Activated T-helper 1 cell treated with Interleukin-2 at 50 U/mL for 16 hours (primary cell): ENCODE data around the gene FAM83F.

Source experiments
- DNase-seq: peaks from one replicate; pipeline ENCODE4 v3.0.0-alpha.2; 2020; ENCODE audit warnings: low read depth

Gene FAM83F

DNA sequence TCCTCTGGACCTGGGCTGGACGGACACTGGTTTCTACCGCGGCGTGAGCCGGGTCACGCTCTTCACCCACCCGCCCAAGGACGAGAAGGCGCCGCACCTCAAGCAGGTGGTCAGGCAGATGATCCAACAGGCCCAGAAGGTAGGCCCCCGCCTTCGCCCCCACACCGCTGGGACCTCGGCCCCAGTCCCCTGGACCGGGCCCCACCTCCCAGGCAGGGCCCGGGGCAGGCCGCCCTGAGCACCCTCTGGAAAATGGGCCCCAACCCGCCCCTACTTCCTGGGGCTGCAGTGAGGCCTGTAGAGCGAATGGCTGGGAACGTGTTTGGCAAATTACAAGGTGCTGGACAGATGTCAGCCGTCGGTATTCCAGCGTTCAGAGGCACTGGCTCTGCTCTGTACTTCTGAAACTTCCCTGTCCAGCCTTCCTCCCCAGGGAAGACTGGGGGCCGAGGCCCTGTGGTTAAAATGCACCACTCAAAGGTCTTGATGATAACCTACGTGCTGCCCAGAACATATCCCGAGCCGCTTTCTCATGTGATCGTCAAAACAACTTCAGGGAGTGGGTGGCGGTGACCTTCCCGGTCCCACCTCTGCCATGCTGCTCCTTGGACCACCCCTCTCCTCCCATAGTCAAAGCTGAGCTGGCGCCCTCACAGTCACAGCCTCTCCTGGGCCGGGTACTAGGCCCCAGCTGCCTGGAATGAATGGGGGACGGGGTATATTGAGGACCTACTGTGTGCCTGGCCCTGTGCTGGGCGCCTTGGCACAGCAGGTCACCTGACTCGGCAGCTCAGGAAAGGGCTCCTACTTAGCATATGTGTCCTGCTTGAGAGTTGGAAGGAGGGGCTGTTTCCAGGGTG, 869 bp downstream of the FAM83F start:
- DNase-seq: no peak

DNA sequence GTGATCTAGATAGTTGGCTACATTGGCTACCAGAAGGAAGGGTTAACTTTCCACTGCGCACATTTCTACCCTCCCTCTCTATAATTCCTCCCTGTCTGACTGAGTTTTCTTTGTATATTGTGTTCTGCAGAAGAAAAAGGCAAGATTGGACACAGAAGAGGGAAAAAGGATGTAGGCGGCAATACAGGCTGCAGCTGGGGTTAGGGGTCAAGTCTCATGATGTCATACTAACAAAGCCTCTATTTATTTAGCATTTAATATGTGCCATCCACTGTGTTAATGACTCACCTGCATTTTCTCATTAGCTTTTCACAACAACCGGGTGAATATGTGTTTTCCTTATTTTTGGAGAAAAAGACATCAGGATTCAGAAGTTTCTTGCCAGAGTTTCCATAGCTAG, 2.0 kb downstream of the FAM83F start:
- no peak for DNase-seq

DNA sequence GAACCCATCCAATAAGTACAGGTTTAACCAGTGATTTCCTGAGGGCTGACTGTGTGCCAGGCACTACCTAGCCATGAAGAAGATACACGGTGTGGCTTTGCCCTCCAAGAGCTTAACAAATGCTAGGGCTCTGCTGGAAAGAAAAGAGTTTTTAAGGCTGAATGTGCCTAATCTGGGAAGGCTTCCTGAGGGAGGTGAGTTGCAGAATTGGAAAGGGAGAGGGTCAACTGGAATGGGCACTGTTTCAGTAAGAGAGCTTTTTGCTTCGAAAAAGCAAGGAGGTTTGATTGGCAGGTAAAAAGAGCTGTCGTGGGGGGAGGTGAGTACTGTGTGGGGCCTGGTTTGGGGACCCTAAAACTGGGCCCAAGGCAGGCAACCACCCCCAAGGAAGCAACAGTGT, 2.7 kb downstream of the FAM83F start:
- DNase-seq: no peak

DNA sequence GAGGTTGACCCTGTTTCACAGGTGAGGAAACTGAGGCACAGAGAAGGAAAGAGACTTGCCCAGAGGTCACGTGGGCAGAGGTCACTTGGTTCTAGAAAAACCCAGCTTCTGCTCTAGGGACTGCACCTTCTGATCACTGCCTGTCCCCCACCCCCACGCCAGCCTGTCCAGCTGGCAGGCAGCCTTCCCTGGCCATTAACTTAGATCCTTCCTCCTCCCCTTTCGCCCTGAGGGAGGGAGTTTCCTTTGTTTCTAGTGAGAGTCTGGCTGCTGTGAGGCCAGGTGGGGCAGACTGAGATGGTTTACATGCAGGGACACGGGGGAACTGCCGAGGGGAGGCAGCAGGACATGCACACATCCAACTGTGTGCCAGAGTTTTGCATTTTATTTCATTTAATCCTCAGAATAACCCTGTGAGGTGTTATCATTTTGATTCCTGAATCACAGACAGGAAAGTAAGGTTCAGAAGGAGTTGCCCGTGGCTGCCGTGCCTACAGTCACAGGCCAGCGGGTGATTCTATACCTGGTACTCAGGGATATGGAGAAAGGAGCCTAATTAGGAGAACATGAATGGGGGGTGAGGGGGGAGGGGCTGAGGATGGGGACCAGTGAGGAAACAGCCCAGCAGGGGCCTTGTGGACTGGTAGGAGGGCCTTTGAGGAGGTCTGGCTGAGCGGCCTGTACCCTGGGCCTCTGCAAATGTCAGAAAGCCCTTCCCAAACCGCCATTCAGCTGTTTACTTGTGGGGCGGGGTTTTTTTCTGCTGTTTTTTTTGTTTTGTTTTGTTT, 3.4 kb downstream of the FAM83F start:
- DNase-seq: no peak

DNA sequence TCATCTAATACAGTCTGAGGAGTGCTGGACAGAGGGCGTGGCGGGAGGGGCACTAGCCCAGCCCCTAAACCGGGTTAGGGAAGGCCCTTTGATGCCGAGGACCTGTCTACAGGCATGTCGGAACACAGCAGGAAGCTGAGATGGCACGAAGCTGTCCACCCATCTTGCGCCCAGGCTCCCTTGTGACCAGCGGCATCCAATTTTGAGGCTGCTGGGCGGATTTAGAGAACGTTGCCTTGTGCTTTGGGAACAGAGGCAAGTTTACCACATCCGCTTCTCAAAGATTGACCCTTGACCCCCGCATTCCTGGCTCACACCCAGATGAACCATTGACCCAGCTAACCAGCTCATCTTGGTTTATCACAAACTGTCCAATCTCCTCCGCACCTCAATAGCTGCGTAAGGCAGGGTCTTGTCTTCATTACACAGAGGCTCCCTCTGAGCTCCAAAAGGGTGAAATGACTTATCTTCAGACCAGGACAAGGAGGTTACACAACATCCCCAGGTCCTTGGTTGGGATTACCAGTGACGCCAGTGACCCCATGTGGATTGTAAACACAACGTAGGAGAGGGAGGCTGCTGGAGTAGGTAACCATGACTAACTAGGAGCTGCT, 4.5 kb downstream of the FAM83F start:
- no peak for DNase-seq

DNA sequence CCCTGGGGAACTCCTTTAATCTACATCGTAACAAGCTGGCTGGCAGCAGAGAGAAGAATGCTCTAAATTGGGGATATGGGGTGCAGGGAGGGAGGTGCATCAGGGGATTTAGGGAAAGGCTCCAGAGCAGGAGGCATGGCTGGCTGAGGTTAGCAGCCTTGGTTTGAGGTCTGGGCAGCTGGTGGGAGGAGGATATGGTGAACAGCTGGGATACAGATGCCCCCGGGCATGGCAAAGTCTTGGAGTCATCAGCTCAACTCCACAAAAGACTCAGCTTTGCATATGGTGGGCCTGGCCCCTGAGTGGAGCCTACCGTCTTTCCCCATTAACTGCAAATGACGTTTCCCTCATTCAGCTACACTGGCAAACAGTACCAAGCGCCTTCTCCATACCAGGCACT, 5.4 kb downstream of the FAM83F start:
- DNase-seq: no peak

DNA sequence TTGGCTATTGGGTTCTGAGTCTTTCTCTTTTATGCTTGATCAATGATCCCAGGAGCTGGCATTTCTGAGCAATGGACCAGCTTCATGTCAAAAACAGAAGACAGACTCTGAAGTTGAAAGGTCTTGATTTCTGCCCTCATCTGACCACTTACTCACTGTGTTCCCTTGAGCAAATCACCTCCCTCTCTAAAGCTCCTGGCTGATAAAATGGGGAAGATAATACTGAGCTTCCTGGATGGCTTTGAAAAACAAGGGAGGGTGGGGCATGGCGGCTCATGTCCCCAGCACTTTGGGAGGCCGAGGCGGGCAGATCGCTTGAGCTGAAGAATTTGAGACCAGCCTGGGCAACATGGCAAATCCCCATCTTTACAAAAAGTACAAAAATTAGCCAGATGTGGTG, 6.4 kb downstream of the FAM83F start:
- DNase-seq: no peak

DNA sequence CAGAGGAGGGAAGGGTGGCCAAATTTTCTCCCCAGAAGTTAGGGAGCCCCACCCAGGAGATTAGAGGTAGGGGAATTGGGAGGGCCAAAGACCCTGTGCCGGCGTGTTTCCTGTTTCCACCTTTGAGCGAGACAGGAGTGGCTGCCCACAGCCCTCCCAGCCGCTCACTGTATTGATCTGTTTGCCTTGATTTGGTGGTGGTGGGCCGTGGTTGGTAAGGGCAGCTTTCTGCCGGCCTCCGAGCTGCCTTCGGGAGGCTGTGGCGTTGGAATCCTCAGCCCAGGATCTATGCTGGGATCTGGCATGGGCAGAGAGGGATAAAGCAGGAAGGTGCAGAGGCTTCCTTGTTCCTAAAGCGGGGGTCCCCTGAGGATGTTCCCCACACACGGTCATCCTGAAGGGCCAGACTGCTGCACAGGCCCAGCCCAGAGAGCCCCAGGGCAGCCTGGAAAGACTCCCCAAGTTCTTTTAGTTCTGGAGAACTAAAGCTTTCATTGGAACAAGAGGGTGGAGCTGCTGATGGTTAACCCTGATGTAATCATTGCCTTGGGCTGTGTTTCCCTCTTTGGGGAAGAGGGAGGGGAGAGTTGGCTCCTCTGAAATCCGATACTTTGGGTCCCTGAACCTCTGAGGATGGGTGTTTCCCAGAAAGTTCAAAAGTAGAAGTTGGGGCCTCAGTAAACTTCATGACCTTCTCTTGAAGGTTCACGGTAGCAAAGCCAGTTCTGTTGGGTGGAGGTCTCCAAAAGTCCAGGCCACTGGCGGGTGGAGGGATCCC, 7.2 kb downstream of the FAM83F start:
- no peak for DNase-seq

DNA sequence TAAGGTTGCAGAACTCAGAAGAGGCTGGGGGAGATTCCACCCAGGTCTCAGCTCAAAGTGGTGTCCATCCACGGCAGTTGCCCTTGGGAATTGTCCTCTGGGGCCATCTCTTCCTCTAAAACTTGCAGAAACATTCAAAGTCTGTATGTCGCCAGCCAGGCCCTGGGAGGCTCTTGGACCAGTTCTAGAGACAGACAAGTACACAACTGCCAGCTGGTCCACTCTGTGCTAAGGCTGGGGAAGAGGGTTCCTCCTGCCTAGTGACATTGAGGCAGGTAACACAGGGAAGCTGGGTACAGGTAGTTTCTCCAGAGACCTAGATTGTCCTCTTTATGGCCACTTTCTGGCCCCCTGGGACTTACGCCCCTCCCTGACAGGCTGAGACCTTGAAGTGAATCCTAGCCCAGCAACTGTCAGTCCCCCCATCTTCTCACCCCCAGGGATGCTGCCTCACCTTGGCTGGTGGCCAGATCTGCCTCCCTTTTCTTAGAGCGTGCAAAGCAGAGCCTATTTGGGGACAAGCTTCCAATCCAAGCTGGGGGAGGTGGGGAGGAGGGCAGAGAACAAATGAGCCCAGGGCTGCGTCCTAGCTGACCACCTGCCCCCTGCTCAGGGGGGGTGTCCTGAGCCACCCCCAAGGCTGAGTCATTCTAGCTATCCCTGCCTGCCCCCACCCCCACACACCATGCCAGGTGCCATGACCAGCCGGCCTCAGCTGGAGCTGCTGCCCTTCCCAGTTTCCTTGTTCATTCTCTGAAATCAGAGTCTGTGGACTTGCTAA, 8.4 kb downstream of the FAM83F start:
- no peak for DNase-seq

DNA sequence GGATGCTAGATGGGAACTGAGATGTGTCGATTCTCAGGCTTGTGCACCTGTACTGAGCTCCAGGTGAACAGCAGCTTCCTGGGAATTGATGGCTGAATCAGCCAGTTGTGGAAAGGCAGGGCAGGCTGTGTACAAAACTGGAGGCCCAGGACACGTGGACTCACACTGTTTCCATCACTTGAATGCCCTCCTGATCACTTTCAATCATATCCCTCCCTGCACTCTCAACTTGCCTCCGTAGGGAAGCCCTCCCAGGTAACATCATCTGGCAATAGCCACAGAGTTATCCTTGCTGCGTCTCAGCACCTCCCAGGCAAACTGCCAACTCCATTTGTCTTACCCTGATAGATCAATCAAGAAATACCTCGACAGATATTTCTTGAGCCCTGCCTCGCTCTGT, 10.1 kb downstream of the FAM83F start:
- no peak for DNase-seq

DNA sequence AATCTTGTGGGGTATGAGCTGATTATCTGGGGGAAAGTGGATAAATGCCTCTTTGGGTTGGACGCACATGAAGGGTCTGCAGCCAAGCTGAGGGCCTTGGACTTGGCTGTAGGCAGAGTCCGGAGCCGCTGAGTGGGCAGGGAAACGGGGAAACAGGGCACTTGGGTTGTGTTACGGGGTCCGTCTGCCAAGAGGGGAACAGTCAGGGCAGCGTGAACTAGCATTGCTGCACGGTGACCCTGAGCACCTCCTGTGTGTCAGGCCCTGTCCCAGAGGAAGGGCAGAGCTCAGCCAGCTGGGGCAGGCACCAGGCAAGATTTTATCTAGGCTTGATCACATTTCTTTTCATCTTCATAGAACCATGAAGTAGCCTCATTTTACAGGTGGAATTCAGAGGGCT, 11.9 kb downstream of the FAM83F start:
- DNase-seq: no peak

DNA sequence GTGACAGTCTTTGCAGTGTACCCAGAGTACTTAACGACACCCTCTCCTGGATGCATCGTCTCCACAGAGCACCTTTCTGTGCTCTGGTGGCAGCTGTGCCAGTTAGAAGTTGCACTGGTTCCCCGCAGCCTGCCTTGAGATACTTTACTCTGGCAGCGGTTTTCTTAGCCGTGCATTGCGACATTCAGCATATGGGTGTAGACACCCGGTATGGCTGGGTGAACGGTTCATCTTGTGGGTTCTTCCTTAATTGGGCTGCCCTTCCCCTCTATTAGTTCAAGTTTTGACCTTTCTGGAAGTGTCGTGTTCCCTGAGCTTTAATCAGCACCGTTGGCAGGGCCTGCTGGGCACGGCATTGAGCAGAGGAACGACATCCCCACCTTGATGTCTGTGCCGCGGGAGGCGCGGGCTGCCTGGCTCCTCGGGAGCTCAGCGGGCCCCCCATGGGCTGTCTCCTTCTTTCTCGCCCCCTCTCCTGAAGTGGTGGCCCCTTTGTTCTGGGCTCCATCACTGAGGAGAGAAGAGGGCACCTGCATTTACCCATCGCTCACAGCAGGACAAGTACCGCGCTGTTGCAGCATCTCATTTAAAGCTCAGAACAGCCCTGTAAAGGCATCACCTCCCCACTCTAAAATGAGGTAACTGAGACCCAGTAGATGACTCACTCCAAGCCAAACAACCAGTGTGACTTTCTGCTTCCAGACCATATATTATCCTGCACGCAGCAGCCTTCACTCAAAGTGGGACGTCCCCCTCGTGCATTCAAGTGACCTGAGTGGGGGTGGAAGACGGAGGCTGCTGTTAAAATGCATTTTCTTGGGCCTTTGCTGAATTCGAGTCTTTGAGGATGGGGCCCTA, 13.3 kb downstream of the FAM83F start:
- no peak for DNase-seq

DNA sequence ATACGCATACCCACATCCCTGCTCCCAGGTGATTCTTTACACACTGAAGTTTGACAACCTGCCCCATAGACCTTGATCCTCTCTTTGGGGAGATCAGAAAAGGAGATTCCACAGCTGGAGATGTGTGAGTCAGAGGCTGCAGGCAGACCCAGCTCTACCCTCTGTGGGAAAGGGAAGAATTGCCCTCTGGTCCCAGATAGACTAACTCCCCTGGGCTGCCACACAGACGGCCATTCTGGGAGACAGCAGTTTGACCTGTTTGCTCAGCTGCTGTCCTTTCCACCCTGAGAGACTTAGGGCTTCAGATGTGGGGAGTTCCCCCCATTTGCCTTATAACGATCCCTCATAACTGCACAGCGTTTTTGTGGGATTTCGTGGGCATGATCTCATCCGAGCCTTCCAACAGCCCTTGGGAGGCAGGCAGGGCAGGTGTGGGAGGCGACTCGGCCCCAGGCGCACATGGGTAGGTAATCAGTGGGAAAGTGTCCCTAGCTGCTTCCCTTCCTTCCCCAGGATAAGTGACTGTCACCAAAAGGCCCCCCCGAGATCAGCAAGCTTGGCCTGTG, 14.1 kb downstream of the FAM83F start:
- no peak for DNase-seq

DNA sequence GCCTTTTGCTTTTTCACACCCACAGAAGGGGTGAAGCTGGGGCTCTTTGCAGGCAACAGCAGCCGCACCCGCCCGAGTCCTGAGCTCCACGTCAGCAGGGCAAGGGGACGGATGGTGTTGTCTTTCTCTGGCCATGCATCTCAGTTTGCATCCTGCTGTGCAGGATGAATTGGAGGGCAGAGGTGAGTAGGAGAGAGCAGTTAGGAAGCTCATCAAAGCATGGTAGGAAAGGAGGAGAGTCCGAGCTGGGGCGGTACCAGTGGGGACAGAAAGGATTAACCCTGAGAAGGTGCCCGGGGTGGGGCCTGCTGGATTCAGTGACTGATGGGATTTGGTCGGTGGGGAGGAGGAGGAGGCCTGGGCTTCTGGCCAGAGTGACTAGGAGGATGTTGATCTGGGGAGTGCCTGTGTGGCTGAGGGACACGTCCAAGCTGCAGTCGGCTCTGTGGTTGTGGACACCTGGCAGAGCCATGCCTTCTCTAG, 14.6 kb downstream of the FAM83F start:
- no peak for DNase-seq

DNA sequence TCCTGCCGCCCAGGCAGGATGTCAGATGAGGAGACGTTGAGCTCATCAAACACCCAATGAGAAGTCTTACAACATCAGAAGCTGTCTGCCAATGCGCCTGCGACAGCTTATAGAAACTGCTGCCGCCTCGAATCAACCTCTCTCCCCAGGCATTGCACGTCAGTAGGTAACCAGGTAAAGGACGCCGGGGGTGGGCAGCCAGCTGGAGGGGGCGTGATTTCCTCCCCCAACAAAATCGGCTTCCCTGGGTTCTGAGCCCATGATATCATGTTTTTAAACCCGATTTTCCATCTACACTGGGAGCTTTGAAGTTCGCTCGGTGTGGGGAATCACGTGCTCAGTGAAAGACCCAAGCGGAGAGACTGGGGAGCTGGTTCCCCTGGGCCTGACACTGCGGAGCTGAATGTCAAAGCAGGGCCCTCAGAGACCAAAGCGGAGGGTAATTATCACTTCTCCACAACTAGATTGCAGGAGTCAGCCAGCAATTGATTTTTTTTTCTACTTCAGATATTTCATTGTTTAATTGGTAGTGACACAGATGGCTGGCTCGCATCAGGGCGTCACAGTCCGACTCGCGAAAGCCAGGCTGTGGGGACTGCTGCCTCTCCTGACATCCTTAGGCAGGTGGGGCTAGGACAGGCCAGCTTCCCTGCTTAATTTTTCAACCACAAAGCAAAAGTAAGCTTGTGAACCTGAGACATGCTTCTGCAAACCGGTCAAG, 15.4 kb downstream of the FAM83F start:
- no peak for DNase-seq

DNA sequence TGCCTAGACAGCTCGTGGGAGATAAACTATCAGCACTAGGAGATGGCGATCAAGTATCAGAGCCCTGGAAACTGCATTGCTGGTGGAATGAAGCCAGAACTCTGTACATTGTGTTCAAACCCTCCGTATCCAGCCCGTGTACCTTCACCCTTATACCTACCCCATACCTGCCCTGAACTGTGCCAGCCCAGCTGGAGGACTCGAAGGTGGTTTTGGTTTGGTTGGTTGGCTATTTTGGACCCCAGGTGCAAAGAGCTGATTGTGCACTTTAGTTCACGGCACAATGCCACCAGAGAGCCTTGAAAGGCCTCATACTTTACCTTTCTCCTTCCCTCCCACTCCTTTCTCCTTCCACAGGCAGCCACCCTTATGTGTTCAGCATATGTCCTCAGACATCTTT, 16.0 kb downstream of the FAM83F start:
- DNase-seq: no peak

DNA sequence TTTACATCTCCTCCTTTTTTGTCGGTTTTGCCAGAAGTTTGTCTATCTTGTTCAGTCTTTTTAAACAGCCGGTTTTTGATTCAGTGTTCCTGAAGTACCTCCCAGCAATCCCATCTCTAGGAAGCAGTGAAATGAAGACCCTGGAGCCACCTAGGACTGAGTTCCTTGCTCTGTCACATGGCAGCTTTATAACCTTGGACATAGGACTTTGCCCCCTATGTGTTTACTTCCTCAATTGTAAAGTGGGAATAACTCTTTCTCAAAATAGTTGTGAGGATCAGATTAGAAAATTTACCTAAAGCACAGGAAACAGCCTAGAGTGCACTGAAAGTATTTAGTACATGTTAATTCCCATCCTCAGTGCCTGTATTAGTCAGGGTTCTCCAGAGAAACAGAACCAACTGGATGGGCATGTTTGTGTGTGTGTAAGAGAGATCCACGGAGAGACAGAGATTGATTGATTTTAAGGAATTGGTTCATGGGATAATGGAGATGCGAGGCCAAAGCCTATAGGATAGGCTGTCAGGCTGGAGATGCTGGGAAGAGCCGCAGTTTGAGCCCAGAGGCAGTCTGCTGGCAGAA, 20.0 kb downstream of the FAM83F start:
- DNase-seq: no peak

DNA sequence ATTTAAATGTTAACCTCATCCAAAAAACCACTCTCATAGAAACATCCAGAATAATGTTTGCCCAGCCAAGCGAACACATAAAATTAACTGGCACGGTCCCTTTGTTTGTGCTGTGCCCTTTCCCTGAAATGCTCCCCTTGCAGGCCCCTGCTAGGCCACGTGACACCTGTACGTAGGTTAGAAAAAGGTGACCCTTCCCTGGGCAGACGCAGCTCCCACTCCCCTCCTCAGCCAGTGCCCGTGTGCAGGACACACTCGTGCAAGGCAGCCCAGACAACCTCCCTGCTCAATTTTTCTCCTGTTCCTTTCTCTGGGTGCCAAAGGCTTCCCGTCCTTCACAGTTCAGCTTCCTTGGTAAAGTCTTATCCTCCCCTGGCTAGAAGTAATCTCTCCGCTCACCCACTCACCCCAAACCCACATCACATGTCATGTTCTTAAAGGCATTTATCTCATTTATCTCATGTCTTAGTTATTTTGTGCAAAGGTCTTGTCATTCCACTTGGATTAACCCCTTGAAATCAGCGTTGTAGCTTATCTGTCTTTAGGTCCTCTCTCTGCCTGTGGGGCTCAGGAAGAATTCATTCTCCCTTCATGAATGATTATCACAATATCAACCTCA, 20.7 kb downstream of the FAM83F start:
- DNase-seq: no peak
